ENCODE results near the gene SEPTIN1. TPM values are rescaled to one million over a fixed set of nuclear protein-coding genes. Genes with fewer than 3 reads are reported as not detected.

SEPTIN1 gene
- total and polyA plus RNA-seq, 2 of the 13 experiments (the other 11 are each of a cell fraction or from before 2014, with no cell fraction given) = 0.18 to 0.67 TPM

GRCh38 chr16:30407804-30408534 lies 25.6 kb upstream of the SEPTIN1 start:
- no peaks in the 10 kb centered on the region for H4K20me1 ChIP-seq (ENCODE audit: insufficient read depth, low read length)
- ATAC-seq (no peak; the same call in 1 of the 3 replicates), FAIRE-seq (no peak), DNase-seq (ENCODE audit: low spot score) (no peak)
- peak overlapping the region; percentile 87 to 96 (median 91) for H3K4me3 ChIP-seq (replicated peaks in 1 of 3; ENCODE audit: insufficient read depth in 1 of 3, low read depth in 2 of 3, low read length in 3 of 3)
- H3K4me1 ChIP-seq (ENCODE audit: insufficient read depth, low read length) = peaks cover 31% of the 10 kb centered on the region
- CTCF ChIA-PET (ENCODE audit: low intra/inter-chr PET ratio, low total read pairs) = interaction anchor here (0.7 to 2.3 kb wide), 2 partner anchors 12 kb away, joined by 3 to 20 read pairs; partner anchors contain the start of gene ZNF48
- peak overlapping the region; percentile 93 for H3K4me2 ChIP-seq (ENCODE audit: low read depth, low read length)
- BruUV-seq (replicated peaks) = TSS peak; percentile 73
- H3K27ac ChIP-seq (ENCODE audit: extremely low read length, insufficient read depth, low read length) = peak overlapping the region; percentile 85
- WGBS (ENCODE audit: low lambda C conversion rate) = 12% methylated on average over 18 of the region's 19 CpGs
- in situ Hi-C loops (cut with HindIII; ENCODE audit: extremely low pct_ligation_motif_present, low pct_unique_long_range_greater_than_20kb) (no loop called here), intact Hi-C loops (cut with micrococcal nuclease; ENCODE audit: unreplicated experiment) (loop anchor here (1.0 to 2.0 kb wide), 2 partner anchors 38 to 53 kb away; partner anchors contain the start of genes CD2BP2 and TBC1D10B)
- H3K79me2 ChIP-seq (ENCODE audit: insufficient read depth, low read length) = peaks cover 9% of the 10 kb centered on the region
- H3K9me3 ChIP-seq (ENCODE audit: low read length) = no peaks in the 10 kb centered on the region
- peak overlapping the region; percentile 88 for H3K9ac ChIP-seq (ENCODE audit: insufficient read depth, low read depth, low read length)
- H2AFZ ChIP-seq (ENCODE audit: low read length) = no peak overlapping the region
- H3K27me3 ChIP-seq (ENCODE audit: control insufficient read depth in 1 of 2, insufficient read depth in 2 of 2, low read length in 2 of 2) = no peaks in the 10 kb centered on the region
- peaks cover 10 to 18% of the 10 kb centered on the region in 2 experiments for H3K36me3 ChIP-seq (replicated peaks in 1 of 2; ENCODE audit: control insufficient read depth in 1 of 2, insufficient read depth in 2 of 2, low read length in 2 of 2)
- POLR2A ChIA-PET = interaction anchor here (0.6 to 4.9 kb wide), 32 partner anchors 8 to 576 kb away, joined by 3 to 70 read pairs (median 5); partner anchors contain the start of genes ALDOA, CD2BP2, DCTPP1 and SEPTIN1
- no peak for TF ChIP-seq SKI (IDR thresholded peaks at IDR 0.05; ENCODE audit: partially characterized antibody)
- TF ChIP-seq ZNF280D (CRISPR knock-in tag; IDR thresholded peaks at IDR 0.05) = 0 out of 2 replicates have a peak, but pooled peaks have one; percentile 31
- TF ChIP-seq TCF7L2 (IDR thresholded peaks at IDR 0.05; ENCODE audit: low read depth, low read length) = no peak
- TF ChIP-seq JUND (CRISPR knock-in tag; IDR thresholded peaks at IDR 0.05) = peak; percentile 56
- TF ChIP-seq RARG (CRISPR knock-in tag; IDR thresholded peaks at IDR 0.05; ENCODE audit: low read depth) = 0 out of 2 replicates have a peak, but pooled peaks have one; percentile 6
- TF ChIP-seq ZFP41 (CRISPR knock-in tag; IDR thresholded peaks at IDR 0.05; ENCODE audit: borderline replicate concordance) = peak; percentile 14; the same call in 1 of the 2 replicates
- 0 out of 4 replicates have a peak, but pooled peaks of 1 of the 2 experiments have one; percentile 46 for TF ChIP-seq HMGXB4 (CRISPR knock-in tag; IDR thresholded peaks at IDR 0.05; ENCODE audit: borderline replicate concordance in 1 of 2, low read depth in 1 of 2)
- 0 out of 2 replicates have a peak, but pooled peaks have one; percentile 22 for TF ChIP-seq ARID2 (CRISPR knock-in tag; IDR thresholded peaks at IDR 0.05; ENCODE audit: borderline replicate concordance)
- peak; percentile 58; the same call in 1 of the 2 replicates for TF ChIP-seq ZNF441 (CRISPR knock-in tag; IDR thresholded peaks at IDR 0.05; ENCODE audit: borderline replicate concordance)
- TF ChIP-seq, protein P1, sequence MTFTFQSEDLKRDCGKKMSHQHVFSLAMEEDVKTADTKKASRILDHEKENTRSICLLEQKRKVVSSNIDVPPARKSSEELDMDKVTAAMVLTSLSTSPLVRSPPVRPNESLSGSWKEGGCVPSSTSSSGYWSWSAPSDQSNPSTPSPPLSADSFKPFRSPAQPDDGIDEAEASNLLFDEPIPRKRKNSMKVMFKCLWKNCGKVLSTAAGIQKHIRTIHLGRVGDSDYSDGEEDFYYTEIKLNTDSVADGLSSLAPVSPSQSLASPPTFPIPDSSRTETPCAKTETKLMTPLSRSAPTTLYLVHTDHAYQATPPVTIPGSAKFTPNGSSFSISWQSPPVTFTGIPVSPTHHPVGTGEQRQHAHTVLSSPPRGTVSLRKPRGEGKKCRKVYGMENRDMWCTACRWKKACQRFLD (CRISPR knock-in tag; IDR thresholded peaks at IDR 0.05; ENCODE audit: borderline replicate concordance) = no peak
- TF ChIP-seq CHD2 (IDR thresholded peaks at IDR 0.05; ENCODE audit: low read depth, low read length) = 0 out of 2 replicates have a peak, but pooled peaks have one; percentile 9
- TF ChIP-seq ZNF354B (CRISPR knock-in tag; IDR thresholded peaks at IDR 0.05) = 0 out of 2 replicates have a peak, but pooled peaks have one; percentile 9
- TF ChIP-seq, protein P2, sequence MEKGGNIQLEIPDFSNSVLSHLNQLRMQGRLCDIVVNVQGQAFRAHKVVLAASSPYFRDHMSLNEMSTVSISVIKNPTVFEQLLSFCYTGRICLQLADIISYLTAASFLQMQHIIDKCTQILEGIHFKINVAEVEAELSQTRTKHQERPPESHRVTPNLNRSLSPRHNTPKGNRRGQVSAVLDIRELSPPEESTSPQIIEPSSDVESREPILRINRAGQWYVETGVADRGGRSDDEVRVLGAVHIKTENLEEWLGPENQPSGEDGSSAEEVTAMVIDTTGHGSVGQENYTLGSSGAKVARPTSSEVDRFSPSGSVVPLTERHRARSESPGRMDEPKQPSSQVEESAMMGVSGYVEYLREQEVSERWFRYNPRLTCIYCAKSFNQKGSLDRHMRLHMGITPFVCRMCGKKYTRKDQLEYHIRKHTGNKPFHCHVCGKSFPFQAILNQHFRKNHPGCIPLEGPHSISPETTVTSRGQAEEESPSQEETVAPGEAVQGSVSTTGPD (CRISPR knock-in tag; IDR thresholded peaks at IDR 0.05) = no peak
